HK-2 (cell line): ENCODE data around the gene AP3S1.

Source experiments
- DNase-seq: peaks from one replicate; pipeline ENCODE4 v3.0.0-alpha.2; 2018; ENCODE audit not compliant: unreplicated experiment

AP3S1 gene

DNA sequence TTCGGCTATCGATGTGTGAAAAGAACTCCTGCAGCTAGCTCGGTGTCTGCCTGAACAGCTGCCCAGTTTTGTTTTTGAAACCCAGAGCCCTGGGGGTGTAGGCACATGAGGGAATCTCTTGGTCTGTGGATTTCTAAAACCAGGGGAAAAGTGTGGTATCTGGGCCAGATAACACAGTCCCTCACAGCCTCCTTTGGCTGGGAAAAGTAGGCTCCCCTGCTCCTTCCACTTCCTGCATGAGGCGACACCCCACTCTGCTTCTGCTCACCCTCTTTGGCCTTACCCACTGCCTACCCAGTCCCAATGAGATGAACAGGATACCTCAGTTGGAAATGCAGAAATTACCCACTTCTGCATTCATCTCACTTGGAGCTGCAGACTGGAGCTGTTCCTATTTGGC lies 15.8 kb upstream of the AP3S1 start:
- no peak for DNase-seq

DNA sequence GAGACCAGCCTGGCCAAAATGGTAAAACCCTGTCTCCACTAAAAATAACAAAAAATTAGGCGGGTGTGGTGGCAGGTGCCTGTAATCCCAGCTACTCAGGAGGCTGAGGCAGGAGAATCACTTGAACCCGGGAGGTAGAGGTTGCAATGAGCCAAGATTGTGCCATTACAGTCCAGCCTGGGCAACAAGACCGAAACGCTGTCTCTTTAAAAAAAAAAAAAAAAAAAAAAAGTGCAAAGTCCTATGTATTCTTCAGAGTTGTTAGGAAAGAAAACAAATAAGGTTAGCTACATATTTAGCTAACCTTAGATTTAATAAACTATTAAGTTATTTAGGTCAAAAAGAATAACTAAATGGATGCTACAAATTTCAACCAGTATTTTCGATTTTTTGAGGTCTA lies 11.8 kb upstream of the AP3S1 start:
- DNase-seq, result no peak

DNA sequence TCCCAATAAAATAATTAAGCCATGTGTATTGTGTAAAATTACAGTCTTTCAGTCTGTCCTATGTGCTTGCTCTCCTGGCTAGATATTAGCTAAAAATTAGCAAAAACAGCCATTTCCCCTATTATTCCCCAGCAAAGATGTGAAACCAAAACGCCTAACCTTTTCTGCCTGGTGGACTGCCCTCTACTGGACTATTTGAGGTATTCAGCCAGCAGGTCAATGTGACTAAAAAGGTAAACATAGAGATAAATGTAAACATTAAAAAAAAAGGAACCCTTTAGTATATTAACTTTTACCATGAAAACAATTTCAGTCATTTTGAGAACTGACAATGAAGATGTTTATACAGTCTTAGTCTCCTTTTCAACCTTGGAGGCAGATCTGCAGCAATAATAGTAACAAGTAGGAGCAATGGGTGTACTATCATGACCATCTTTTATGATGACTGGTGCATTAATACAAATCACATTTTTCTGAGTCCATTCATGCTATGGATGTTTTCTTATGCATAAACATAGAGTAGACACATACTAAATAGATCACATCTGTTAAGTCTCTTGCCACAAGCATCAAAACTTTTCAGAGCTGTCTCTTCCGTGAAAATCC lies 10.5 kb upstream of the AP3S1 start:
- DNase-seq, result peak; percentile 10

DNA sequence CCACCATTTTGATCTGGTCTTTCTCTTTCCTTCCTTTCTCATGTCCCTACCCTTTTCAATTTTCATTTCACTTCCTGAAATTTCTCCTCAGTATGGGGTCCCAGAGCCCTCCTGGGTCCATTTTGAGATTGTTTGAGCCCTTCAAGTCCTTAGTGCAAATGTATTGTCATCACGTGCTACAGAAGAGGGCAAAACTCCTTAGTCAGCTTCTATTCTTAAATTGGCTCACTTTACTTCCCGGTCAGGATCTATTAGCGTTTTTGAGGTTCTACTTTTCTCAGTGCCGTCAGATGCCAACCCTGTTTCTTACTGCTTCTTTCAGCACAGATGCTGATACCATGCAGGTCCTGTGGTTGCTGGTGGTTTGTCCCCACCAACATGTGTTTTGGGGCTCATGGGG lies 6.3 kb upstream of the AP3S1 start:
- no peak for DNase-seq

DNA sequence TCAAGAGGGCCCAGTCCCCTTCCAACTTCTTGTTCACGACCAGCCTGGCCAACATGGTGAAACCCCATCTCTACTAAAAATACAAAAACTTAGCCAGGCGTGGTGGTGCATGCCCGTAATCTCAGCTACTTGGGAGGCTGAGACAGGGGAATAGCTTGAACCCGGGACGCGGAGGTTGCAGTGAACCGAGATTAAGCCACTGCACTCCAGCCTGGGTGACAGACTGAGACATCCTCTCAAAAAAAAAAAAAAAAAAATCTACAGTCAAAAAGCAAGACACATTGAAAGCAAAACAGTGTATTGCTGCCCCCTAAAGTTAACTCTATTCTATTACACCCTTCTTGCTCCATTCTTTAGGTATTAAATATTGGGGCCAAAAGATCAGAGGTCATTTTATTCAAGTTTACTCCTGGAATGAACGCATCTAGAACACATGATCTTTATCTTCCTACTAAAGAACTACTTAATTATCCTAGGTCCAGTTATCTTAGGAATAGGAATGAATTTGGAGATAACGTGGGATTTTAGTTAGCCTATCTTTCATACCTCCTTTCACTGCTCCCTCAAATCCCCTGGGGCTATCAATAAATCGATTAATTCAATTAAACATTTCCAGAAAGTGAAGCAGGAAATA lies 2.7 kb upstream of the AP3S1 start:
- no peak for DNase-seq

DNA sequence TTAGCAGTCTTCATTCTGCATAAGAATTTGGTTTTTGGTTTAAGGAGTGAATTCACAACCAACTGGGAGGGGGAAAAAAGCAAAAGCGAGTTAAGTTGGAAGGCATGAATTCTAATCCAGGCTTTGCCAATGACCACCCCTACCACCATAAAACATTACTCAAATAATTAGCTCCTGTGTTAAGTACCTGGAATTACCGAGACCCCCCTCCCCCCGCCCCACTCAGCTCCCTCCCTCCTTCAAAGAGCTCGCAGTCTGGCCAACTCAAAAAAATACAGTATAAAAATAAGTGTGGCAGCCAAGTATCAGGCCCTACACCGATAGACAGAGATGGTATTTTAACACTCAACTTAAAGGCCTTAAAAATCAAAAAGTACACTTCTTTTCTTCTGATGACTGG lies 862 bp upstream of the AP3S1 start:
- no peak for DNase-seq

DNA sequence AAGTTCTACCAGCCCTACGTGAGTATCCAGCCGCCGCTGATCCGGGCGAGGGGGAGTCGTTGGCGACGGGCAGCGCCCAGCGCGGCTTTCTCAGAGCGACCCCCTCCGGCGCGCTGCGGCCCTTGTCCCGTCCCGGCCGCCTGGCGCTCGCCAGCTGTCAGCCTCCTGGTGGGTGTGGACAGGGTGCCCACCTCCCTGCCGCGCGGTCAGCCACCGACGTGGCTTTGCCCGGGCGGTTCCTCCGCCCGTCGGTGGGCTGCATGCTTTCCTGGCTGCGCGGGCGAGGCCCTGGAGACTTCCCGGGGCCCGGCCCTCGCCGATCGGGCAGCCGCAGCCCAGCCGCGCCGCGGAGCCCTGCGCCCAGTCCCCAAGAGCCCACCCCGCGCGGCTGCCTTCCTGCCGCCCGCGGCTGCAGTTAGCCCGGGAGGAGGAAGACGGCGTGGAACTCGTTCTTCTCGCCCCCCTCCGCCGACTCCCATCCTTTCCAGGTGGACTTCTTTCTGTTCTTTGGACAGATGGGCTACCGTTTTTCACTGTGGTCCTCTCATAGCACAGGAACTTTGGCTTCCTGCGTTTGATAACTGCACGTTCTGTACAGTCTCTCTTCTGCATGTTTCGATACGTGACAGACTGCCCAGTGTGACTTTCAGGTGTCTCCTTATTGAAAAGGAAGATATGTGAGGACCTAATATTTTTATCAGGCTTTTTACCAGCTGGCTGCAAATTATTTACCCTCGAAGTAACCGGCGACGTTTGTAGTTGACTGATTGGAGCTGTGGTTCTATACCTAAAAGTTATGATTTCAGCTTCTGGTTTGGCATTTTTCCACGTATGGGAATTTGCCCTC lies 577 bp downstream of the AP3S1 start:
- peak; percentile 70 for DNase-seq

DNA sequence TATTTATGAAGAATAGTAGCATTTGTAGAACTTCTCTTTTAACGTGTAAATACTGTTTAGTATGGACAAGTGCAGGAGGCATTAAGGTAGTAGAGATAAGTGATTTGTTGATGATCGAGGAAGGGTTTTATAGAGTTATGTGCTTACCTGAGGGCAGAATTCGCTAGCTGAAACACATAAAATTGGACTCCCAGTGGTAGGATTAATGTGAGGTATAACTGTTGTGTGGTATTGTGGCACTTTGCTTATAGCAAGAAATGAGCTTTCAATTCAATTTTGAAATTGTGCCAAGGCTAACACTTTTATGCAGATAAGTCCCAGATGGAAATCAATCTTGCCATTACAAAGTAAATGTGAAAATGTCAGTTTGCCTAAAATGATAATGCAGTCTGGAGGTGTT lies 1.2 kb downstream of the AP3S1 start:
- DNase-seq, result no peak

DNA sequence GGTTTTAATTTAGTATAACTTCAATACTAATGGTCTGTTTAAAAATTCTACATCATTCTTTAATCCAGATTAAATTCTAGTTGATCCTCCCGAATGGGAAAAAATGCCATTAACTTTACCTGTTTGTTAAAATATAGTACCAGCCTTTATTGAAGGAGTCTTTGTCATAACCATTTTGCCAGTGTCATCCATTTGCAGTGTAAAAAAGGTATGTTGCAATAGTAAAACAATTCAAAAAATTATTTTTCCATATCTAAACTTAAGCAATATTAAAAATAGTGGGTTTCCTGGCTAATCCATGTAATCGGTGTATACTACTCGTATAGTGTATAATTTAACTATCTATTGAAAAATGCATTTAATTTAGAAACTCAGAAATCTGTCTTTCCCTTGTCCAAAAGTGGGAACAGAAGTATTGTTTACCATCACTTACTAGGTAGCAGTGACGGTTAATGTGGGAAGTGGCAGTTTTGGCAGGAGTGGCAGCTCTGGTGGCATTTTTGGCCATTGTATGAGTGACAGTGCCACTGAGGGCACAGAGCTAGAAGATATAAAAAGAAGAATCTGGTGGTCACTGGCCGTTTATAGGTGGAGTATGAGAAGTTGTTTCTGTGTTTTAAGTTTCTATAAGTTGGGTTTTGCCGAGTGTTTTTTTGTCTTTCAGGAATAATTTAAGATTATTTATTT lies 1.9 kb downstream of the AP3S1 start:
- no peak for DNase-seq

DNA sequence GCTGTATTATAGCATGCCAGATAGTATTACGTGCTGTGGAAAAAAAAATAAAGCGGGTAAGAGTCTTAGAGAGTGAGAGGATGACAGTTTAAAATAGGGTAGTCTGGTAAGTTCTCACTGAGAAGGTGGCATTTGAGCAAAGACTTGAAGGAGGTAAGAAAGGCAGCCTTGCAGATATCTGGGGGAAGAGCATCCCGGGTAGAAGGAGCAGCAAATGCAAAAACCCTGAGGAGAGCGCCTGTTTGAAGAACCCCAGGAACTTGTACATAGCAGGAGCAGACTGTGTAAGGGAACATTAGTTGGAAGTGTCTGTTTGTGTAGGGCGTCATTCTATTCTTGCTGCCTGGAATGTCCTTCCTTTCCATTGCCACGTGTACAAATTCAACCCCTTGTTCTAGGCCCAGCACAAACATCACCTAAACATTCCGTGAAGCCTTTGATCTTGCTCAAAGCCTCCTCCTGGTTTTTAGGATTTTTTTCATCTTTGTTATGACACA lies 2.6 kb downstream of the AP3S1 start:
- no peak for DNase-seq

DNA sequence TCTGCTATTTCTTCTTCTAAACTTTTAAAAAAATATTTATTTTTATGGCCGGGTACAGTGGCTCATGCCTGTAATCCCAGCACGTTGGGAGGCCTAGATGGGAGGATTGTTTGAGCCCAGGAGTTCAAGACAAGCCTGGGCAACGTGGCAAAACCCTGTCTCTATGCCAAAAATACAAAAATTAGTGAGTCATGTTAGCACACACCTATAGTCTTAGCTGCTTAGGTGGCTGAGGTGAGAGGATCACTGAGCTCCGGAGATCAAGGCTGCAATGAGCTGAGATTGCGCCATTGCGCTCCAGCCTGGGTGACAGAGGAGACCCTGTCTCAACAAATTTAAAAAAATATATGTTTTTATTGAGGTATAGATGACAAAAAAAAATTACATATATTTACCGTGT lies 5.6 kb downstream of the AP3S1 start:
- DNase-seq, result no peak

DNA sequence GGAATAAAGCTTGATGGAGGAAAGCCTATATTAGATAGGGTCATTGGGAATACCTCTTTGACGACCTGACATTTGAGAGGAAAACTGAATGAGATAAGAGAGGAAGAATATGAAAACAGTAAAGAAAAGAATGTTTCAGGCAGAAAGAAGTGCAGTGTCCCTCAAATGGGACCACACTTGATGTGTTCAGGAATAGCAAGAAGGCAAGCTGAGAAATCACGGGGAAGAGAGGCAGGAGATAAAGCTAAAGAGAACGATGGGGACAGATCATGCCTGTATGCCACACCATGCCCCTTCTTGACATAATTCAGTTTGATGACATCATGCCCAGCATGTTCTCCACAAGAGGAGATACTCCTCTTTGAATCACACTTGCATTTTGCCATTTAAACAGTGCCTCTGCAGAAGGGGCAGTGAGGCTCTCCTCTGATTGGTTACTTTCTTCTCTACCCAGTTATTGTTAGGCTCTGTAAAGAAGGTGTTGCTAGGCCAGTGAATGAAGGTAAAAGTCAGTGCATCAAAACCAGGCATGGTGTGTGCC lies 7.6 kb downstream of the AP3S1 start:
- DNase-seq, result no peak

DNA sequence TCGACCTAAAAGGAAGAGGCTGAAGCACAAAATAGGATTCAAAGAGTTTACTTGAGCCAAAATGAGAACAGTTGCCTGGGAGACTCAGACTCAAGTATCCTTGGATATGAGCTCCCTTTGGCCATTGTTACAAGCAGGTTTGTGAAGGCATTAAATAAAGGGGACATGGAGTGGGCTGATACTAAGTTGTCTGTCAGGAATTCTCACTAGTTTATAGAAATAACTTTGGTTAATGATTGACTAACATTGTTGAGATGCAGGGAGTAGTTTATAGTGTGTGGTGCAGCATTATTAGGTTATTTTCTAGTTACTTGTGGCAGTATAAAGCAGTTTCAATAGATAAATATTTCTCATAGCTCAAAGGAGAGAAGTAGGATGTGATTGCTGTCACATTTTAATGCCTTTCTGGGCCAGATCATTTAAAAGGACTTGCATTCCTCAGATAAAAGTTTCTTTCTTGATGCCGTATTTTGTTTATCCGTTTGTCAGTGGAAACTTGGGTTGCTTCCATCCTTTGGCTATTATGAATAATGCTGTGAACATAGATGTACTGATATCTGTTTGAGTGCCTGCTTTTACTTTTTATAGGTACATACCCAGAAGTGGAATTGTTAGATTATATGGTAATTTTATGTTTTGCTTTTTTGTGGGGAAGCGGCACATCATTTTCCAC lies 9.1 kb downstream of the AP3S1 start:
- no peak for DNase-seq

DNA sequence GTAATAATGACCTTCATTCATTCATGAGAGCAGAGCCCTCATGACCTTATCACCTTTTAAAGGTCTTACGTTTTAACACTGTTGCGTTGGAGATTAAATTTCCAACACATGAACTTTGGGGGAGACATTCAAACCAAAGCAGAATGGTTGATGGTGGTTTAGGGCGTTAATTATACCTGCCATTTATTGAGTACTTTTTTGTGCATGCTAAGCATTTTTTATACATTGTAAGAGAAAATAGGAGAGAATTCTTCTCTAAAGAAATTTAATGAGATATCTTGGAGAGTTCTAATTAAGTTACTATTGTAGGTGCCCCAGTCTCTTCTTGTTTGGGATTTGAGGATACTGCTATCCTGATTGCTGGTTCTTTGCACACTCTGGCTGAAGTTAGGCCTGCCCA lies 12.4 kb downstream of the AP3S1 start:
- DNase-seq, result no peak

DNA sequence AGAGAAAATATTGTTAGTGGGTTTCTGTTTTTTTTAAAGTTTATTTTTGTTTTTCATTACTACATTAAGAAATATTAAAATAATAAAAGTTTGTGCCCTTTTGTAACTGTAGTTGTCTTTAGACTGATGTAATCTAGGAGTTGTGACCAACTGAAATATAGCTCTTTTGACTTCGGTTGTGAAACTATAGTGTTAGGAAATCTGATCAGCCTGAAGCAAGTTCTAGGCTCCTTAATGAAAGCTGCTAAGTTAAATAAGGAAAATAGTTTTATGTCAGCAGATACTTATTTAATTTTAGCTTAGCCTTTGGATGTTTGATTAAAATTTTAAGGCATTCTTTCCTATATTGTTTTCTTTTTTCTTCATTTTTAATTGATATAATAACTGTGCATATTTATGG lies 14.2 kb downstream of the AP3S1 start:
- DNase-seq, result no peak

DNA sequence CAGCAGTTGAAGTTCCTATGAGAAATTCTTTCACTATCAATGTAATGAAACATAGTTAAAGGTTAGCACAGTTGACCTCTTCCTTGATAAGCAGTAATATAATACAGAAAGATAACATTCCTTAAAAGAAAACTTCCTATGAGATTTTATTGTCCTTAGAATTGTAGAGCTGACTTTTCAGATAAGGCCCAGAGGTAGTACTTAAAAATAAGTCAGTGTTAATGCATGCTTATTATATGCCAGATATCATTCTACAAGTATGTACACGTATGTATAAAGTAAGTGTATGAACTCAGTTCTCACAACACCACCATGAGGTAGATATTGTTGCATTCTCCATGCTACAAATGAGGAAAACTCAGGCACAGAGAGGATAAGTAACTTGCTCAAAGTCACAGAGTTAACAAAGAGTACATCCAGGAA lies 15.3 kb downstream of the AP3S1 start:
- no peak for DNase-seq

DNA sequence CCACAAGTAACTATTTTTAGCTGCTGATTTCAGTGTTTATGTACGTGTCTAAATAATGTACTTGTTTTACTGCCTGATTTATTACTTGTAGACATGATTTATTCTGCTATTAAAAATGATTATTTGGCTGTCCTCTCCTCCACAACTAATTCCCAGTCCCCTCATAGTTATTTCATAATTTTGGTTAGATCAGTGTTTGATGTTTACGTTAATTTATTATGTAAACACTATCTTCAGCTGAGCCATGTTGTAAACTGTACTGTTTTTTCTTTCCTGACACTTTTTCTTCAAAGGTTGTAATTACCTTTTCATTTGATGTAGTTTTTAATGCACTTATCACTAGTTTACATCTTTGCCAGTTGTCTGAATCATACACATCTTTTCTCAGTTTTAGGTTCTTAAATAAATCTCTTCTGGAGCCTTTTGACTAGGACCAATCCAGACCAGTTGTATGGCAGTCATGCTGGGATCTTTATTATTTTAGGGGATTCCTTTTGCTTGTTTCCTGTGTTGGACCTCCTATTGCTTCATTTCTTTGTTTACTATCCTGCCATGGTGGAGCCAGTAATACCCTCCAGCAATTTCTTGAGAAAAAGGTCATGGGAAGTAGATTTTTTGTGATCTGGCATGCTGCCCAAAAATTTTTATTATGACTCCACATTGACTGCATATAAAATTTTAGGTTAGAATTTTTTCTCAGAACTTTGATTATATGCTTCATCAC lies 16.1 kb downstream of the AP3S1 start:
- no peak for DNase-seq

DNA sequence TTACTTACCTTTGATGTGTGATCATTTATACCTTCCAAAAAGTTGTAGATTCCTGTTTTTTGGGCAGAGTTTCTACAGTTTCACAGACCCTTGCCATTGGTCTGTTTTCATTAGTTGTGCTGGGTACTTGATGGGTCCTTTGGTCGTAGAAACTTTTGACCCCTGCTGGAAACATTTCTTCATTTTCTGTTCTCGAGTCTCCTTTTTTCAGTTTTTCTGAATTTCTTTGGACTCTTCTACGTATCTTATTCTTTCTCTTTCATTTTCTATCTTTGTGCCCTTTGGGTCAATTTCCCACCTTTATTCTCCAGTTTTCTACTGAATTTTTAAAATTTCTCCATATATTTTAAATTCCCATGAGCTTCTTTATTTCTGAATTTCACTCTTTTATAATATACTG lies 16.7 kb downstream of the AP3S1 start:
- no peak for DNase-seq

DNA sequence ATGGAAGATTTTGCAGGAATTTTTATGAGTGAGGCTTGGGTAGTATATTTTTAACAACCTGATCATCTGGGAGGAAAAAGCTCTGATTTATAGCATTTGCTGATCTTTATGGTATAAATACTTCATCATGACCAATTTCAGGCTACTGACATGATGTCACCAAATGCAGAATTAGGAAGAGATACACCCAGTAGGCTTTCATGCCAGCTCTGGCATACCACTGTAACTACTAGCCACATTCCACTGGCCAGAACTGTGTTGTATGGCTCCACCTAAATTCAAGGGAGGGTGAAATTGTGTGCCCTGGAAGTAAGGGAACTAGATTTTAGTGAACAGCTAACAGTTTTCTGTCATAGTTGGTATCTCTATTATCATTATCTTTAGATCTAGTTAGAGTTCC lies 17.6 kb downstream of the AP3S1 start:
- no peak for DNase-seq

DNA sequence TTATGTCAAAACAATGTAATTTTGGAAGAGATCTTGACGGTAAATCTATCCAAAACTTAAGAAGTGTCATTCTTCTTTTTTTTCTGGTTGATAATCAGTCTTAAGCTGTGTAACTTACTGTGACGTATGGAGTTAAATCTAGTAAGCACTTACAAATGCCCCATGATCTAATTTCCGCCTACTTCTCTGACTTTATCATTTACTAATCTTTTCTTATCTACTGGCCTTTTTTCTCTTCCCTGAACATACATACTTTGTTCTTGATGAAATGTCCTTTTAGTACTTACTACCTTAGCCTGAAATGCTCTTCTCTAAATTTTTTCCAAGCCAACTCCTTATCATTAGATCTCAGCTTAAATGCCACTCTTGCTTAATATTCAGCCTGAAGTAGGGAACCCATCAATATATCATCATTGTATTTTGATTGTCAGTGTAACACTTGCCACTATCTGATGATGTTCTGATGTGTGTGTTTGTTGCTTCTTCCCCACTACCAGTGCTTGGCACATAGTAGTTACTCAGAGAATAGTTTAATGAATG lies 27.6 kb downstream of the AP3S1 start:
- DNase-seq, result no peak

DNA sequence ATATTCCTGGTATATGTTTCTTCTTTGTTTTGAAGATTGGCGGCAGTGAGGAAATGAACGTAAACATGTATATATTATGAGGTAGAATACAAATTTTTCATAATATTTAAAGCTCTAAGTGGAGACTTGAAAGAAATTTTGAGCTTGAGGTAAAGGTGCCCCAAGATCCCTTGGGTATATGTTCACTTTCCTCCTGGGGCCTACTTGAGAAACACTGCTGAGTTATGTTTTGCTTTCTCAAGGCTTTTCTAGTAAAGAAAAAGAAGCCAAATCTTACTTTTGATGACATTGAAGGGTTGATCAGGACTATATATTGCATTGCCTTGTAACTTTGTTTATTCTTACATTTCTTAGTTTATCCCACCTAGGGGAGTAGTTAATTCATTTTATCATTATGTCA lies 30.7 kb downstream of the AP3S1 start:
- no peak for DNase-seq
